Frontal cortex (tissue), 4 donors: ENCODE results near the gene TRIP6. TPM values are rescaled to one million over a fixed set of nuclear protein-coding genes. Genes with fewer than 3 reads are reported as not detected.
A peak's percentile ranks its signal among the peaks of the same experiment; 100 is the strongest.
"Not testable (repeated sequence)": the region's sequence is repeated elsewhere in the genome, so short reads cannot be mapped to it uniquely, and the experiment has no call there.

Experiments used
- DNase-seq, 2 donors: peaks; one replicate each; pipeline ENCODE4 v3.0.0; 2012; ENCODE audit warnings: low spot score in 2 of 2
- FAIRE-seq: peaks from 2 replicates; lab custom pipeline; 2012; peaks lifted over from hg19 to GRCh38; lab: Jason Lieb, UNC
- total RNA-seq: library from RNA; depleted of rRNA; stranded (reverse); fragments of >200 nt; gene quantifications from one replicate; pipeline ENCODE4 v1.2.3, GENCODE V29; 2014
- donor health status: control.
- donor health status: control.
- donor health status: control.

TRIP6 gene
- total RNA-seq, 1 donor from 2014 or later: 4.1 TPM

GRCh38 chr7:100836812-100837098 lies 30.4 kb upstream of the TRIP6 start:
- DNase-seq (peak in 1 of 2 donors; percentile 38), FAIRE-seq (no peak)

- DNase-seq: peak; percentile 86 to 90
- FAIRE-seq: no peak
These were observed 29.9 kb upstream of the TRIP6 start for GRCh38 chr7:100837099-100837836.

- DNase-seq (no peak), FAIRE-seq (no peak)
These were observed 27.8 kb upstream of the TRIP6 start for GRCh38 chr7:100839361-100839760.

GRCh38 chr7:100840470-100841100 lies 26.6 kb upstream of the TRIP6 start:
- FAIRE-seq (no peak), DNase-seq (no peak)

GRCh38 chr7:100847360-100847759 lies 19.8 kb upstream of the TRIP6 start:
- DNase-seq: no peak
- FAIRE-seq: no peak

DNA sequence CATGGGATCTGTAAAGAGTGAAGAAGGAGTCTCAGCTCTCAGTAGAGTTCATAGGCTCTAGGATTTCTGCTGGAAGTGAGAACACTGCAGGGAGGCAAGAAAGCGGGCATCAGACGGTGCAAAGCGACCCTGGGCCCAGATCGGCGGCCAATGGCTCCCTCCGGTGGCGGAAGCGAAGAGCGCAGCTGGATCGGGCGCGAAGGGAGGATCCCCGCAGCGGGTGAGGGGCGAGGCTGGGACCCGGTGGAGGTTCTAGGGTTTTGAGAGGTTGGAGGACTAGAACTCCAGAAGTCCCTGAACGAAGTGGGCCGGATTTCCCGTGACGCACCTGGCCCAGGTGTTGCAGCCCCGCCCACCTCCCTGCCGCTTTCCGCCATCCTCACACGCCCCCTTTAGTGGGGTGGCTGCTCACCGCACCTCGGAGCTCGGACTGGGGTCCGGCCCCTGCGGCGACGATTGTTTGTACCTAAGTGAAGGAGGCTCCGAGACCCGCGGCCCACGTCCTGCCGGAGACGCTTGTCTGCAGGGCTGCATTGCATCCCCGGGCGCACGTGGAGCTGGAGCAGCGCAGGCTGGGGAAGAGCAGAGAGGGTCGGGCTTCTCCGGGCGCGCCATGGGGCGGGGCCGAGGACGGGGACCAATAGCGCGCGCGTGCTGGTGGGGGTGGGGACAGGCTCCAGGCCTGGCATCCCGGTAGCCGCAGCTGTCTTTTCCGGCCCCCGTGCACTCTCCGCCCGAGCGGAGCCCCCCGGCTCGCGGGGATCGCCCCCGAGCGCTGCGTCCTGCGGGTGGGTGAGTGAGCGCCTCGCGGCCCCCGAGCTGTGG lies 14.9 kb upstream of the TRIP6 start, which contains the start of gene SLC12A9:
Gene SLC12A9, plus strand, starts transcription at position 666 of the 825 bp plus-strand sequence. CDS start 1,485 bp downstream, outside the sequence.
- no peak for FAIRE-seq
- DNase-seq: peak; percentile 93 to 96

DNA sequence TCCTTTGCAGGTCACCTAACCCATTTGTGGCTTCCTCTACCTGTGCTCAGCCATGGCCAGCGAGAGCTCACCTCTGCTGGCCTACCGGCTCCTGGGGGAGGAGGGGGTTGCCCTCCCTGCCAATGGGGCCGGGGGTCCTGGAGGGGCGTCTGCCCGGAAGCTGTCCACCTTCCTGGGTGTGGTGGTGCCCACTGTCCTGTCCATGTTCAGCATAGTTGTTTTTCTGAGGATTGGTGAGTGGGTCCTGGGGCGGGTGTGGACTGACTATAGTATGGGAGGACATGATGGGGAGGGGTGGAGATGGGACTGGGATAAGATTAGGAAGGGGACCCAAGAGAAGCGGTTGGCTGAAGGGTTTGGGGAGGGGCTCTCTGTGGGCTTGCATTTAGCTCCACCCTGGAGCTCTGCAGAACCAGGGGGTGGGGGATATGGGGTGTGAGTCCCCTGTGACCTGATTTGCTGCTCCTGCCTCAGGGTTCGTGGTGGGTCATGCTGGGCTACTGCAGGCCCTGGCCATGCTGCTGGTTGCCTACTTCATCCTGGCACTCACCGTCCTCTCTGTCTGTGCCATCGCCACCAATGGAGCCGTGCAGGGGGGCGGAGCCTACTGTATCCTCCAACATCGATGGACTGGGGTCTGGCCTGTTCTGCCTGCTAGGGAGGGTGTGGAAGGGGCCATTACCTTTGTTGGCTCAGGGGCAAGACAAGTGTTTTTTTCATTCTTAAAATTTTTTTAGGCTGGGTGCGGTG lies 12.9 kb upstream of the TRIP6 start:
- DNase-seq (peak in 1 of 2 donors; percentile 14), FAIRE-seq (no peak)

- FAIRE-seq, DNase-seq: not testable (repeated sequence)
These were observed 12.3 kb upstream of the TRIP6 start for GRCh38 chr7:100854899-100855298.

GRCh38 chr7:100855515-100855914 lies 11.7 kb upstream of the TRIP6 start:
- DNase-seq: peak in 1 of 2 donors; percentile 1
- no peak for FAIRE-seq

- peak in 1 of 2 donors; percentile 1 for DNase-seq
- no peak for FAIRE-seq
These were observed 10.3 kb upstream of the TRIP6 start for GRCh38 chr7:100856871-100857282.

GRCh38 chr7:100859856-100860255 lies 7.3 kb upstream of the TRIP6 start:
- DNase-seq (peak; percentile 3 to 12), FAIRE-seq (no peak)

- DNase-seq: peak; percentile 2 to 3
- no peak for FAIRE-seq
These were observed 6.2 kb upstream of the TRIP6 start for GRCh38 chr7:100860702-100861615.

- FAIRE-seq: no peak
These were observed 5.6 kb upstream of the TRIP6 start for GRCh38 chr7:100861616-100861985.

GRCh38 chr7:100863406-100863950 lies 3.7 kb upstream of the TRIP6 start:
- FAIRE-seq: no peak
- DNase-seq: peak in 1 of 2 donors; percentile 45

More at GRCh38 chr7:100861616-100861985, 5.6 kb upstream of the TRIP6 start:
- DNase-seq: no peak

GRCh38 chr7:100864263-100864845 lies 2.8 kb upstream of the TRIP6 start:
- FAIRE-seq (no peak), DNase-seq (peak in 1 of 2 donors; percentile 17)

DNA sequence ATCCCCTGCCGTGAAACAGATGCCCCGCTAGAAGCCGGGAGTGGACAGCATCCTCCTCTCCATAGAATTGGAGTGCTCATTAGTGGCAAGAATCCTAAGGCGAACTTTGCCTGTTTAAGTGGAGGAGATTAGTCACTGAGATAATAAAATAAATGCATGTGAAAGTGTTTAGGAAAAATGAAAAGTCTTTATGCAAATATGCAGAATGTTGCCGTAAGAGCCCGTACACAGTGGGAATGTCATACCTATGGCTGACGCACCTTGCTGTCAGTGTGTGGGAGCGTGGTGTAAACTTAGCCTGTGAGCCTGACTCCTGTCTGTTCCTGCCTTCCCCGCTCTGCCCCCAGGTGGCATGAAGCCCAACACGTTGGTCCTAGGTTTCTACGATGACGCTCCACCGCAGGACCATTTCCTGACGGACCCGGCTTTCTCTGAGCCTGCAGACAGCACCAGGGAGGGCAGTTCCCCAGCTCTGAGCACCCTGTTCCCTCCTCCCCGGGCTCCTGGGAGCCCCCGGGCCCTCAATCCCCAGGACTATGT lies 1.7 kb upstream of the TRIP6 start:
- no peak for DNase-seq
- FAIRE-seq: no peak

- FAIRE-seq: no peak
- peak; percentile 75 to 76 for DNase-seq
These were observed 1.1 kb upstream of the TRIP6 start for GRCh38 chr7:100865938-100866728.
